Right lung (tissue), 5 donors: ENCODE data around the gene LIN28B. TPM values are rescaled to one million over a fixed set of nuclear protein-coding genes. Genes with fewer than 3 reads are reported as not detected.

Experiments
- DNase-seq, 2 donors: peaks; one replicate each; pipeline ENCODE4 v3.0.0-alpha.2; 2013
- polyA plus RNA-seq, 5 donors: library from polyadenylated mRNA; unstranded; fragments of 120-200 nt; gene quantifications; one replicate each; pipeline versions ENCODE4 v1.2.1 to v1.2.3, GENCODE V29; 2013; ENCODE audit warnings: inconsistent platforms in 1 of 5, low replicate concordance in 1 of 5; ENCODE audit not compliant: insufficient read length in 5 of 5, insufficient read depth in 1 of 5

LIN28B gene
- polyA plus RNA-seq, 5 donors: 0.12 to 0.37 (median 0.27) TPM

GRCh38 chr6:105109955-105110895, 153.3 kb downstream of the LIN28B start:
- DNase-seq: no peak

DNA sequence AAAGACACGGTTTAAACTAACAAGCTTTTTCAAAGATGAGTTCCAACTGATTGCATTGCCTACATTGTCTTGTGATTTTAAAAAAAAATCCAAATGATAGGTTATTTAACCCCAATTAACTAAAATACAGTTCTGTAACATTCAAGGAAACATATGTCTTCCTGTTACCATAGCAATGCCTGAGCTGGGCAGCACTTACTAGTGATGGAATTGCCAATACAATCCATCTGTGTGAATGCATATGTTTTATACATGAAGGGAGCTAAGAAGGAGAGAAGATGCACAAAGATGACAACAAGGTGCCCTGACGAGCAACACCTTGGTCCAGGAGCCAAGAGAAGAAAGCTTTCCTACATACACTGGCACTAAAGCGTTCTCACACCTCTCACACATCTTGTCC, 154.2 kb downstream of the LIN28B start:
- no peak for DNase-seq

DNA sequence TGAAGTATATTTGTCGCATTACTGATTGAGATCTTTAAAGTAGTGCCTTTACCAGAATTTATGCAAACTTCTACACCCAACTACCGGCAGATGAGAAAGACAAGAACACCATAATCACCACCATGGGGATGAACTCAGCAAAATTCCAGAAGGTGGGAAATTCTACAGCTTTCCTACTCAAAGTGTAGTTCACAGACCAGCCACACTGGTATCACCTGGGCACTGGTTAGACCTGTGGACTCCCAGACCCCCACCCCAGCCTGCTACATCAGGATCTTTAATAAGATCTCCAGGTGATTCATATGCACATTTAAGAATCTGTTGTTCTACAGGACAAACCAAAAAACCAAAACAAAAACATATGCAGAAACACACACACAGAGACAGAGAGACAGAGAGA, 155.0 kb downstream of the LIN28B start:
- DNase-seq: no peak

DNA sequence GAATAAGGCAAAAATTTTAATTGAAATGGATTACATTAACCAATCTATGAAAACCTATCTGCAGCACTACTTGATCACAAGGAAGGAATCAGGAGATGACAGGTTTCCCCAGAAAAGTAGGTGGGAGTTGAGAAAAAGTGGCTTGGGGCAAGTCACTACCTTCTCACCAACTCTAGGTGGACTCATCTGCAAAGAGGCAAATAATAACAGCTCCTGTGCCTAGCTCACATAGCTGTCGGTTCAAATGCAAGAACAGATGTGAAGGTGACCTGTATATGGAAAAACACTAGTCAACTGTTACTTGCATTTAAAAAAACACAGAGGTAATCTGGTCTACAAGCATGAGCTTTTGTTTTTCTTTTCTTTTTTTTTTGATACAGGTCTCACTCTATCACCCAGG, 155.7 kb downstream of the LIN28B start:
- DNase-seq: no peak

- DNase-seq: no peak
Observed at GRCh38 chr6:105113422-105113821, 156.5 kb downstream of the LIN28B start.

GRCh38 chr6:105116150-105116549, 159.2 kb downstream of the LIN28B start:
- DNase-seq: no peak

- no peak for DNase-seq
Observed at GRCh38 chr6:105120570-105120969, 163.7 kb downstream of the LIN28B start.

DNA sequence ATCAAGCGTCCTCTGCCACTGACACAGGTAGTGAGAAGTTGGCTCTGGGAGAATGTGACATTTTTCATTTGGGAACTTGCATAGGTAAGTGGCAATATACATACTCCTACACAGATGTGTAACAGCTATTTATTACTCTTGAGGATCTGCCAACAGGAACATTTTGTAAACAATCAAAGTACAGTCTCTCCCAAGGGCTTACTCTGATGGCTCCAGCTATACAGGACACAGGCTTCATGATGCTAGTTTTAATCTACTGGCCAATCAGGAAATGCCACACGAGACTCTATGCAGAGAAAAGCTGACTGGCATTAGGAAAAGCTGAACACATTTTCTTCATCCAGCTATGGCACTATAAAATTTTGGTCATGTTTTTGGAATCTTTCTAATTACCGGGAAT, 165.1 kb downstream of the LIN28B start:
- DNase-seq: no peak

DNA sequence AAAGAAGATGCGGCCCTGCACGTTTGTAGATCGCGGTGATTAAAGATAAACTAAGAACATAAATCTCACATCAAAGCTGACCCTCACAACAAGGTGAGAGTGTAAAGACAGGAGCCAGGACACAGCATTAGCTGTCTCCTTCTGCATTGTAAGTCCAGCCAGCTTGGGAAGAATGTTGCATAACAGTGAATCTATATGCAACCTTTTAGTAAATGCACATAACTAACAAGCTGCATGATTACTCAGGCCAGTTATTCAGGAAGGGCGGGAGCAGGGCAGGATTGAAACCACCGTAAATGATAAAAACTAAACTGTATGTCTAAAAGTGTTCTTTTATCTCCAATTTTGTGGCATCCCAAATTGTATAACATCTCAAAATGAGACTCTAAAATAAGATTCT, 165.8 kb downstream of the LIN28B start:
- DNase-seq: no peak

Other genes with a start within 250 kb of the LIN28B start
- gene HACE1, start 97.2 kb upstream of the LIN28B start, polyA plus RNA-seq: 10 to 100 TPM; 17.4 to 26.7 (median 24.7) TPM
- 1 to 10 TPM in 3 of 5 donors, under 1 TPM in 2; 0.88 to 3.8 (median 1.3) TPM for gene POPDC3, start 222.9 kb downstream of the LIN28B start, polyA plus RNA-seq